HCT116 (cell line): Measurements from ENCODE around the gene LAIR1.

Experiments
- CTCF ChIP-seq, 3 experiments: fragments of 200-600 bp in 1 of 3; sonication (generic) in 1 of 3; IDR thresholded peaks in 2 of 3; conservative IDR thresholded peaks in 1 of 3; 2 replicates each; pipeline ENCODE4 v1.5.1; 2012 to 2017; ENCODE audit warnings: low read depth in 2 of 3, low read length in 2 of 3, antibody characterized with exemption in 1 of 3, borderline replicate concordance in 1 of 3, control low read depth in 1 of 3, mild to moderate bottlenecking in 1 of 3, mixed read lengths in 1 of 3, mixed run types in 1 of 3, moderate library complexity in 1 of 3; ENCODE audit not compliant: insufficient read depth in 1 of 3
- YY1 ChIP-seq: IDR thresholded peaks from 2 replicates; pipeline ENCODE4 v1.6.1; 2011; ENCODE audit warnings: low read length, low read depth, moderate library complexity, mild to moderate bottlenecking; ENCODE audit not compliant: insufficient replicate concordance; ENCODE audit errors: extremely low read depth
- ZNF274 ChIP-seq: fragments of 200-500 bp; sonication (Bioruptor generic); IDR thresholded peaks from 2 replicates; pipeline ENCODE4 v1.6.1; 2014; ENCODE audit warnings: mild to moderate bottlenecking, low read depth, low read length, inconsistent platforms

- TF ChIP-seq ZNF274 (no peak), CTCF (IDR thresholded peaks at IDR 0.05 in 2 of 3, conservative IDR thresholded peaks at IDR 0.05 in 1 of 3; ENCODE audit: borderline replicate concordance in 1 of 3, insufficient read depth in 1 of 3, low read depth in 2 of 3, low read length in 2 of 3) (no peak), YY1 (no peak)
Observed at GRCh38 chr19:54336893-54337857, 27.6 kb downstream of the LAIR1 start.
